PC-3 (cell line): ENCODE measurements around the gene OR8B8. TPM values are rescaled to one million over a fixed set of nuclear protein-coding genes. Genes with fewer than 3 reads are reported as not detected.

Source experiments
- ATAC-seq: fragments of 200-7000 bp; cut with Tn5 transposase; 2 replicates; pipeline ENCODE4 v1.9.1; 2020; ENCODE audit warnings: mild to moderate bottlenecking, moderate library complexity
- BruUV-seq: library from RNA; stranded (reverse); fragments of 400-500 nt; replicated peaks from 2 replicates; lab custom pipeline; 2021; lab: Mats Ljungman, UMichigan
- CTCF ChIA-PET: fragments of 300-600 bp; sonication (Branson Sonifier 250); formaldehyde crosslinking; loops from one replicate; lab custom pipeline; 2022; ENCODE audit warnings: antibody characterized with exemption; lab: Charles Lee
- POLR2A ChIA-PET: fragments of 300-600 bp; sonication (Branson Sonifier 250); formaldehyde crosslinking; loops from one replicate; lab custom pipeline; 2022; ENCODE audit warnings: antibody characterized with exemption; ENCODE audit not compliant: unreplicated experiment; lab: Charles Lee
- DNase-seq: peaks from one replicate; pipeline ENCODE4 v3.0.0-alpha.2; 2015
- H2AFZ ChIP-seq: fragments of 300-600 bp; sonication (generic); 2 replicates; pipeline ENCODE4 v1.6.0; 2016; ENCODE audit warnings: antibody characterized with exemption, low read length
- H3F3A ChIP-seq: fragments of 300-600 bp; sonication (generic); one replicate; pipeline ENCODE4 v1.6.0; 2017; ENCODE audit warnings: antibody characterized with exemption, low read length, control low read depth, mild to moderate bottlenecking; ENCODE audit not compliant: unreplicated experiment
- H3K27ac ChIP-seq: fragments of 300-600 bp; sonication (generic); 2 replicates; pipeline ENCODE4 v1.5.1; 2016; ENCODE audit warnings: mild to moderate bottlenecking, low read length
- H3K27me3 ChIP-seq: fragments of 300-600 bp; sonication (generic); 2 replicates; pipeline ENCODE4 v1.6.1; 2016; ENCODE audit warnings: low read length, mixed read lengths
- H3K36me3 ChIP-seq: fragments of 300-600 bp; sonication (generic); 2 replicates; pipeline ENCODE4 v1.6.1; 2016; ENCODE audit warnings: low read depth, mixed run types, low read length, mixed read lengths
- H3K4me1 ChIP-seq: fragments of 300-600 bp; sonication (generic); 2 replicates; pipeline ENCODE4 v1.5.1; 2016; ENCODE audit warnings: low read length; ENCODE audit not compliant: insufficient read depth
- H3K4me2 ChIP-seq: fragments of 300-600 bp; sonication (generic); 2 replicates; pipeline ENCODE4 v1.6.0; 2016; ENCODE audit warnings: low read length
- H3K4me3 ChIP-seq: fragments of 300-600 bp; sonication (generic); 2 replicates; pipeline ENCODE4 v1.5.1; 2016; ENCODE audit warnings: mild to moderate bottlenecking, low read length, mixed read lengths
- H3K79me2 ChIP-seq: fragments of 300-600 bp; sonication (generic); 2 replicates; pipeline ENCODE4 v1.6.1; 2017; ENCODE audit warnings: low read length, mixed read lengths
- H3K9ac ChIP-seq: fragments of 300-600 bp; sonication (generic); 2 replicates; pipeline ENCODE4 v1.6.0; 2016; ENCODE audit warnings: mild to moderate bottlenecking, low read length
- H3K9me2 ChIP-seq: fragments of 300-600 bp; sonication (generic); replicated peaks from 2 replicates; pipeline ENCODE4 v1.6.1; 2016; ENCODE audit warnings: mixed run types, low read length, mixed read lengths
- H3K9me3 ChIP-seq: fragments of 300-600 bp; sonication (generic); 2 replicates; pipeline ENCODE4 v1.6.1; 2016; ENCODE audit warnings: low read length, mixed read lengths
- H4K20me1 ChIP-seq: fragments of 300-600 bp; sonication (generic); 2 replicates; pipeline ENCODE4 v1.6.1; 2016; ENCODE audit warnings: low read length, mixed read lengths
- CTCF ChIP-seq: fragments of 300-600 bp; sonication (generic); conservative IDR thresholded peaks from 2 replicates; pipeline ENCODE4 v1.5.1; 2017; ENCODE audit warnings: antibody characterized with exemption, low read depth, mild to moderate bottlenecking, low read length
- EZH2 ChIP-seq: fragments of 300-600 bp; sonication (generic); IDR thresholded peaks from one replicate; pipeline ENCODE4 v1.6.1; 2017; ENCODE audit warnings: antibody characterized with exemption, mild to moderate bottlenecking, low read length; ENCODE audit not compliant: unreplicated experiment
- EZH2phosphoT487 ChIP-seq: fragments of 300-600 bp; sonication (generic); IDR thresholded peaks from 2 replicates; pipeline ENCODE4 v1.6.1; 2018; ENCODE audit warnings: mild to moderate bottlenecking, antibody characterized with exemption, low read length, borderline replicate concordance
- intact Hi-C: fragments of 100-400 bp; cut with micrococcal nuclease; formaldehyde crosslinking; loops from 2 replicates; pipeline ENCODE4 v1.9.0; 2023
- total RNA-seq: library from RNA; depleted of rRNA; stranded (reverse); fragments of >200 nt; gene quantifications from 2 replicates; pipeline ENCODE4 v1.2.3, GENCODE V29; 2014

Gene OR8B8
- total RNA-seq, 1 experiment from 2014 or later, result not detected

GRCh38 chr11:124442442-124442841 is 3.1 kb downstream of the OR8B8 start:
- H3K4me2 ChIP-seq, result no peak overlapping the region
- H3K27me3 ChIP-seq, result peaks cover 75% of the 10 kb centered on the region
- no peak for TF ChIP-seq EZH2phosphoT487
- TF ChIP-seq CTCF, result no peak
- TF ChIP-seq EZH2, result no peak
- H3F3A ChIP-seq, result no peaks in the 10 kb centered on the region
- no peaks in the 10 kb centered on the region for H3K9me3 ChIP-seq
- H2AFZ ChIP-seq, result no peak overlapping the region
- H3K9me2 ChIP-seq, result no peaks in the 10 kb centered on the region
- H3K4me3 ChIP-seq, result no peak overlapping the region
- H3K9ac ChIP-seq, result no peak overlapping the region
- DNase-seq (no peak), ATAC-seq (no peak)
- CTCF ChIA-PET, result no interaction called here
- POLR2A ChIA-PET, result no interaction called here
- no peaks in the 10 kb centered on the region for H3K36me3 ChIP-seq
- no peak overlapping the region for H3K27ac ChIP-seq
- H3K4me1 ChIP-seq, result no peaks in the 10 kb centered on the region
- intact Hi-C loops, result no loop called here
- no TSS peak for BruUV-seq
- H3K79me2 ChIP-seq, result no peaks in the 10 kb centered on the region
- H4K20me1 ChIP-seq, result no peaks in the 10 kb centered on the region

- H3K79me2 ChIP-seq, result no peaks in the 10 kb centered on the region
- intact Hi-C loops, result no loop called here
- no peak overlapping the region for H2AFZ ChIP-seq
- H3K36me3 ChIP-seq, result no peaks in the 10 kb centered on the region
- H3K4me3 ChIP-seq, result no peak overlapping the region
- H4K20me1 ChIP-seq, result no peaks in the 10 kb centered on the region
- no peaks in the 10 kb centered on the region for H3K9me3 ChIP-seq
- H3K4me1 ChIP-seq, result no peaks in the 10 kb centered on the region
- TF ChIP-seq EZH2phosphoT487 (no peak), CTCF (no peak), EZH2 (no peak)
- H3K9ac ChIP-seq, result no peak overlapping the region
- DNase-seq (no peak), ATAC-seq (no peak)
- no peaks in the 10 kb centered on the region for H3F3A ChIP-seq
- H3K27me3 ChIP-seq, result peaks cover 83% of the 10 kb centered on the region
- H3K27ac ChIP-seq, result no peak overlapping the region
- no peak overlapping the region for H3K4me2 ChIP-seq
- ChIA-PET CTCF (no interaction called here), POLR2A (no interaction called here)
- no peaks in the 10 kb centered on the region for H3K9me2 ChIP-seq
- BruUV-seq, result no TSS peak
Measured at GRCh38 chr11:124441519-124441918, 4.0 kb downstream of the OR8B8 start.

- H3K27ac ChIP-seq, result no peak overlapping the region
- no peak overlapping the region for H3K4me2 ChIP-seq
- ChIA-PET CTCF (no interaction called here), POLR2A (no interaction called here)
- H3K9me3 ChIP-seq, result no peaks in the 10 kb centered on the region
- TF ChIP-seq EZH2phosphoT487, result no peak
- no peak for TF ChIP-seq EZH2
- no peak for TF ChIP-seq CTCF
- H3K27me3 ChIP-seq, result peaks cover 88% of the 10 kb centered on the region
- H2AFZ ChIP-seq, result no peak overlapping the region
- no peaks in the 10 kb centered on the region for H3K9me2 ChIP-seq
- BruUV-seq, result no TSS peak
- intact Hi-C loops, result no loop called here
- no peak overlapping the region for H3K4me3 ChIP-seq
- H3K36me3 ChIP-seq, result no peaks in the 10 kb centered on the region
- no peaks in the 10 kb centered on the region for H3K4me1 ChIP-seq
- DNase-seq, result no peak
- no peak overlapping the region for H3K9ac ChIP-seq
- ATAC-seq, result no peak
- no peaks in the 10 kb centered on the region for H3K79me2 ChIP-seq
- no peaks in the 10 kb centered on the region for H4K20me1 ChIP-seq
- no peaks in the 10 kb centered on the region for H3F3A ChIP-seq
Measured at GRCh38 chr11:124441081-124441480, 4.4 kb downstream of the OR8B8 start.
